ENCODE data around the gene ZC3H10. TPM values are rescaled to one million over a fixed set of nuclear protein-coding genes. Genes with fewer than 3 reads are reported as not detected.

ZC3H10 gene
- total and polyA plus RNA-seq, 2 of the 8 experiments (the other 6 are each of a cell fraction or from before 2014, with no cell fraction given) = 4.0 to 11.2 TPM

GRCh38 chr12:56081393-56082347 lies 36.4 kb upstream of the ZC3H10 start (continued):
- TF ChIP-seq RBBP5 (IDR thresholded peaks at IDR 0.05; ENCODE audit: borderline replicate concordance, low read depth, low read length) (no peak), ASH2L (IDR thresholded peaks at IDR 0.05; ENCODE audit: low read length) (no peak), KDM5A (IDR thresholded peaks at IDR 0.05; ENCODE audit: low read length) (no peak)

Data from H1 (cell line).